GM12878 (cell line): ENCODE data around the gene KRT10. TPM values are rescaled to one million over a fixed set of nuclear protein-coding genes. Genes with fewer than 3 reads are reported as not detected.

ENCODE experiments used
- ATAC-seq: fragments of 200-7000 bp; cut with Tn5 transposase; 3 replicates; pipeline ENCODE4 v1.9.1; 2020; ENCODE audit warnings: mild to moderate bottlenecking, moderate library complexity
- BruUV-seq: library from RNA; stranded (reverse); fragments of 400-500 nt; replicated peaks from 2 replicates; lab custom pipeline; 2021; lab: Mats Ljungman, UMichigan
- CTCF ChIA-PET: fragments of 300-600 bp; sonication (Branson Sonifier 250); formaldehyde crosslinking; extraction: SDS; loops from one replicate; lab custom pipeline; 2021; ENCODE audit warnings: inconsistent platforms; lab: Yijun Ruan, JAX
- POLR2A ChIA-PET: fragments of 350-600 bp; formaldehyde crosslinking; extraction: SDS; loops from one replicate; lab custom pipeline; 2021; ENCODE audit warnings: inconsistent platforms; lab: Charles Lee
- RAD21 ChIA-PET: fragments of 300-600 bp; sonication (Branson Sonifier 250); formaldehyde crosslinking; loops from one replicate; lab custom pipeline; 2023; ENCODE audit warnings: antibody characterized with exemption; ENCODE audit not compliant: unreplicated experiment; lab: Charles Lee
- SMC1A ChIA-PET: fragments of 300-600 bp; sonication (Branson Sonifier 250); formaldehyde crosslinking; loops from one replicate; lab custom pipeline; 2023; ENCODE audit not compliant: unreplicated experiment, uncharacterized antibody; lab: Charles Lee
- DNase-seq: peaks from one replicate; pipeline ENCODE4 v3.0.0-alpha.2; 2011; ENCODE audit warnings: low read depth, low spot score
- FAIRE-seq: peaks from 3 replicates; lab custom pipeline; 2011; peaks lifted over from hg19 to GRCh38; lab: Jason Lieb, UNC
- H2AFZ ChIP-seq: 2 replicates; pipeline ENCODE4 v1.6.0; 2011; ENCODE audit warnings: low read depth, low read length, control low read depth; ENCODE audit not compliant: control insufficient read depth
- H3K27ac ChIP-seq: 2 replicates; pipeline ENCODE4 v1.5.1; 2011; ENCODE audit warnings: control low read depth; ENCODE audit not compliant: control insufficient read depth, insufficient read depth
- H3K27me3 ChIP-seq, 2 experiments: replicated peaks in 1 of 2; 2 replicates each; pipeline versions ENCODE4 v1.6.0 to v1.6.1; 2011; ENCODE audit warnings: low read length in 1 of 2; ENCODE audit not compliant: control insufficient read depth in 2 of 2, insufficient read depth in 2 of 2
- H3K36me3 ChIP-seq, 2 experiments: 2 replicates each; pipeline ENCODE4 v1.5.1; 2011; ENCODE audit warnings: low read length in 1 of 2; ENCODE audit not compliant: control insufficient read depth in 2 of 2, insufficient read depth in 2 of 2
- H3K4me1 ChIP-seq: 2 replicates; pipeline ENCODE4 v1.6.1; 2011; ENCODE audit warnings: mild to moderate bottlenecking, low read length, moderate library complexity, mixed read lengths; ENCODE audit not compliant: control insufficient read depth, insufficient read depth
- H3K4me2 ChIP-seq: 2 replicates; pipeline ENCODE4 v1.6.0; 2011; ENCODE audit warnings: control low read depth; ENCODE audit not compliant: control insufficient read depth, insufficient read depth
- H3K4me3 ChIP-seq: fragments of 200-600 bp; sonication (generic); 2 replicates; pipeline ENCODE4 v1.5.1; 2016
- H3K79me2 ChIP-seq: 2 replicates; pipeline ENCODE4 v1.6.0; 2011; ENCODE audit warnings: low read length; ENCODE audit not compliant: control insufficient read depth, insufficient read depth
- H3K9ac ChIP-seq: 2 replicates; pipeline ENCODE4 v1.8.0; 2011; ENCODE audit warnings: low read length, control low read depth, mixed read lengths; ENCODE audit not compliant: control insufficient read depth, insufficient read depth
- H3K9me3 ChIP-seq: replicated peaks from 3 replicates; pipeline ENCODE4 v1.5.1; 2011; ENCODE audit warnings: mild to moderate bottlenecking, low read length; ENCODE audit not compliant: control insufficient read depth, insufficient read depth
- H4K20me1 ChIP-seq: 2 replicates; pipeline ENCODE4 v1.6.0; 2011; ENCODE audit not compliant: control insufficient read depth, insufficient read depth
- ATF3 ChIP-seq: IDR thresholded peaks from 2 replicates; pipeline ENCODE4 v1.6.1; 2011; ENCODE audit warnings: low read depth, mild to moderate bottlenecking, low read length, moderate library complexity, borderline replicate concordance; ENCODE audit errors: extremely low read depth
- E2F4 ChIP-seq: IDR thresholded peaks from 2 replicates; pipeline ENCODE4 v1.6.1; 2012; ENCODE audit warnings: low read depth, low read length, improper control_type of control experiment
- HSF1 ChIP-seq: fragments of 150-350 bp; IDR thresholded peaks from 2 replicates; pipeline ENCODE4 v1.6.1; 2014; ENCODE audit warnings: mild to moderate bottlenecking, low read depth, low read length
- KDM1A ChIP-seq: fragments of 200-600 bp; sonication (generic); IDR thresholded peaks from 2 replicates; pipeline ENCODE4 v1.6.1; 2016; ENCODE audit warnings: borderline replicate concordance
- KLF5 ChIP-seq: fragments of 450-650 bp; IDR thresholded peaks from 2 replicates; pipeline ENCODE4 v1.6.1; 2014; ENCODE audit warnings: mild to moderate bottlenecking; ENCODE audit not compliant: partially characterized antibody
- MAX ChIP-seq: IDR thresholded peaks from 2 replicates; pipeline ENCODE4 v1.6.1; 2012; ENCODE audit warnings: low read depth, low read length, improper control_type of control experiment
- MLLT1 ChIP-seq: fragments of 450-650 bp; IDR thresholded peaks from 2 replicates; pipeline ENCODE4 v1.6.1; 2016; ENCODE audit warnings: mild to moderate bottlenecking
- MTA3 ChIP-seq: IDR thresholded peaks from 2 replicates; pipeline ENCODE4 v1.6.1; 2012; ENCODE audit warnings: low read length, inconsistent platforms, borderline replicate concordance
- NFYA ChIP-seq: IDR thresholded peaks from 2 replicates; pipeline ENCODE4 v1.6.1; 2011; ENCODE audit warnings: low read depth, mild to moderate bottlenecking, low read length, improper control_type of control experiment, borderline replicate concordance
- NR2C1 ChIP-seq: fragments of 450-650 bp; IDR thresholded peaks from 2 replicates; pipeline ENCODE4 v1.6.1; 2017; ENCODE audit warnings: antibody characterized with exemption, mild to moderate bottlenecking, moderate library complexity
- RELB ChIP-seq: fragments of 450-650 bp; IDR thresholded peaks from 2 replicates; pipeline ENCODE4 v1.6.1; 2017; ENCODE audit warnings: low read depth, mild to moderate bottlenecking, moderate library complexity
- RUNX3 ChIP-seq: IDR thresholded peaks from 2 replicates; pipeline ENCODE4 v1.6.1; 2012; ENCODE audit warnings: low read length, inconsistent platforms
- SIN3A ChIP-seq: IDR thresholded peaks from 2 replicates; pipeline ENCODE4 v1.6.1; 2012; ENCODE audit warnings: low read depth, low read length, improper control_type of control experiment
- SMAD1 ChIP-seq: fragments of 450-650 bp; IDR thresholded peaks from 2 replicates; pipeline ENCODE4 v1.6.1; 2018; ENCODE audit warnings: mild to moderate bottlenecking, low read depth; ENCODE audit not compliant: partially characterized antibody
- TARDBP ChIP-seq: IDR thresholded peaks from 2 replicates; pipeline ENCODE4 v1.6.1; 2016; ENCODE audit warnings: borderline replicate concordance
- ZNF274 ChIP-seq: IDR thresholded peaks from one replicate; pipeline ENCODE4 v1.8.0; 2011; ENCODE audit not compliant: insufficient read length, insufficient read depth
- ZNF622 ChIP-seq: fragments of 450-650 bp; IDR thresholded peaks from 2 replicates; pipeline ENCODE4 v1.6.1; 2017; ENCODE audit warnings: mild to moderate bottlenecking, inconsistent platforms
- WGBS: methylation state at CpG from one replicate; pipeline ENCODE4 v1.1.6; 2016; ENCODE audit warnings: low lambda C conversion rate; ENCODE audit not compliant: insufficient replicate concordance, insufficient coverage; ENCODE audit errors: missing lambda C conversion rate; 5-methylcytosine and 5-hydroxymethylcytosine counted together
- in situ Hi-C: fragments of 300-500 bp; cut with MboI; formaldehyde crosslinking; loops from 9 replicates; pipeline ENCODE4 v1.14.3; 2018; ENCODE audit warnings: mixed read lengths
- intact Hi-C: fragments of 100-400 bp; cut with micrococcal nuclease; formaldehyde crosslinking; loops from one replicate; pipeline ENCODE4 v1.14.2; 2022; ENCODE audit not compliant: unreplicated experiment
- polyA plus RNA-seq, 11 experiments: library from polyadenylated mRNA; depleted of rRNA in 4 of 11; unstranded in 6 of 11; stranded (reverse) in 5 of 11; fragments of >200 nt; fragmentation: Nextera tagmentation in 4 of 11; fragmentation: Illumina TruSeq in 1 of 11; extraction: Ambion mirVana in 4 of 11; extraction: Trizol in 1 of 11; gene quantifications; 1 replicate in 1 of 11; 2 replicates in 10 of 11; pipeline versions ENCODE4 v1.2.1 to v1.2.3, GENCODE V29; 2011 to 2016; ENCODE audit warnings: inconsistent platforms in 2 of 11, missing spikeins in 2 of 11, low read depth in 1 of 11
- total RNA-seq, 4 experiments: library from RNA; depleted of rRNA in 3 of 4; stranded (reverse); fragments of >200 nt in 3 of 4; fragmentation: Illumina TruSeq in 1 of 4; extraction: Trizol in 1 of 4; gene quantifications; 2 replicates each; pipeline versions ENCODE4 v1.2.1 to v1.2.3, GENCODE V29; 2013 to 2021

Gene KRT10
- total and polyA plus RNA-seq, 10 of the 15 experiments (the other 5 are each of a cell fraction or from before 2014, with no cell fraction given): 10.8 to 98.5 (median 23.9) TPM

GRCh38 chr17:40782450-40782849 lies 40.0 kb downstream of the KRT10 start, which contains the start of gene KRT27 (continued):
- TF ChIP-seq E2F4 (no peak), KLF5 (no peak), RELB (no peak), ZNF622 (no peak), ATF3 (no peak), TARDBP (no peak), SMAD1 (no peak)

- H3K9me3 ChIP-seq: no peaks in the 10 kb centered on the region
- ATAC-seq: no peak
- ChIA-PET CTCF (interaction anchor here (1.1 kb wide), 1 partner anchor 12 kb away, joined by 3 read pairs; no protein-coding TSS in a partner anchor), SMC1A (no interaction called here), RAD21 (no interaction called here), POLR2A (no interaction called here)
- H3K27ac ChIP-seq: no peak overlapping the region
- H4K20me1 ChIP-seq: no peaks in the 10 kb centered on the region
- in situ Hi-C loops: no loop called here
- H3K27me3 ChIP-seq: peaks cover 0 to 6% of the 10 kb centered on the region in 2 experiments; a peak in 1 of 4 replicates
- no peaks in the 10 kb centered on the region for H3K79me2 ChIP-seq
- intact Hi-C loops: loop anchor here (5.0 kb wide), 1 partner anchor 102 kb away; no protein-coding TSS in a partner anchor
- no peak overlapping the region for H2AFZ ChIP-seq
- whole genome bisulfite sequencing: 33% methylated on average over 36 of the region's 37 CpGs
- H3K4me3 ChIP-seq: no peak overlapping the region
- H3K4me1 ChIP-seq: no peaks in the 10 kb centered on the region
- H3K4me2 ChIP-seq: peak overlapping the region; percentile 38; the same call in 1 of the 2 replicates
- H3K36me3 ChIP-seq: no peaks in the 10 kb centered on the region
- no peak for DNase-seq
- no TSS peak for BruUV-seq
- H3K9ac ChIP-seq: no peak overlapping the region
- no peak for FAIRE-seq
- TF ChIP-seq MLLT1: no peak
- TF ChIP-seq KDM1A: no peak
- no peak for TF ChIP-seq HSF1
- no peak for TF ChIP-seq NR2C1
- no peak for TF ChIP-seq ZNF274
- no peak for TF ChIP-seq RUNX3
- TF ChIP-seq MAX: no peak
- TF ChIP-seq MTA3: no peak
- TF ChIP-seq NFYA: no peak
- no peak for TF ChIP-seq SIN3A
Measured at GRCh38 chr17:40779181-40779909, 43.1 kb downstream of the KRT10 start.
